ENCODE measurements around the gene PARD3. TPM values are rescaled to one million over a fixed set of nuclear protein-coding genes. Genes with fewer than 3 reads are reported as not detected.
A peak's percentile ranks its signal among the peaks of the same experiment; 100 is the strongest.

The PARD3 gene
- total RNA-seq, 1 donor from 2014 or later = 51.2 TPM

DNA sequence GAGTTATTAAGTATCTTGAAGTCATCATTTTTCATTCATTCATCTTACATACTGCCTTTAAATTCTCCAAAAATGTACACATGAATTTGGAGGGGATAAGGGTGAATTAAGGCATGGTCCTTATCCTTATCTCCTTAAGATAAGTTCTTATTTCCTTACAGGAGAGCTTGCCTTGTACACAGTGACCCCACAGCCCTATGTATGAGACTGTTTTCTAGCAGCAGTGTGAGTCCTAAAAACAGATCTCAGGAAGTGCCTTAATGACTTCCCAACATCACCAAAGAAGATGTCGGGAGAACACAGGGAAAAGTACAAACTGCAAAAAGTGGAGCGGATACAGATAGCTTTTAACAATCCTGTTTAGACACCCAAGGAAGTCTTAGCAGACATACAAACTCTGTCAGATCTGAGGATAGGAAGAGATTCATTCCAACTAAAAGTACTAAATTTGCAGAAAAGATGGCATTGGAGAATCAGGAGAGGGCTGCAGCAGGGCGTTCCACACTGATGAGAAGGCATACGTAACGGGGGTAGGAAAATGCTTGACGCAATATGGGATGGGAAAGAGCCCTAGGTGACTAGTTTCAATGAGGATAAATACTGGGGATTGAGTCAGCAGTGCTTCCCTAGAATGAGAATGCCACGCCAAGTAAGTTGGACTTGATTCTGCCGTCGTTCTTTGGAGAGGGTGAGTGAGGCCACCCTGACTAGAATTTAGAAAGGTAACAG is 570.2 kb downstream of the PARD3 start:
- Mint-ChIP-seq H3K9me3 (no peaks in the 10 kb centered on the region), H3K4me3 (no peak overlapping the region), H3K27ac (ENCODE audit: unreplicated experiment) (no peak overlapping the region), H3K4me1 (peaks cover 13% of the 10 kb centered on the region), H3K36me3 (ENCODE audit: low read depth) (no peaks in the 10 kb centered on the region), H3K27me3 (ENCODE audit: low read depth) (no peaks in the 10 kb centered on the region)
- no peak for DNase-seq (ENCODE audit: low read depth, low spot score)
- no peak for TF ChIP-seq CTCF (conservative IDR thresholded peaks at IDR 0.05)

- Mint-ChIP-seq H3K4me3 (no peak overlapping the region), H3K27ac (ENCODE audit: unreplicated experiment) (peak overlapping the region; percentile 71), H3K4me1 (peaks cover 38% of the 10 kb centered on the region), H3K27me3 (ENCODE audit: low read depth) (no peaks in the 10 kb centered on the region), H3K36me3 (ENCODE audit: low read depth) (no peaks in the 10 kb centered on the region), H3K9me3 (no peaks in the 10 kb centered on the region)
- TF ChIP-seq CTCF (conservative IDR thresholded peaks at IDR 0.05) = no peak
- DNase-seq (ENCODE audit: low read depth, low spot score) = no peak
Measured at GRCh38 chr10:34241226-34242000, 573.7 kb downstream of the PARD3 start.

DNA sequence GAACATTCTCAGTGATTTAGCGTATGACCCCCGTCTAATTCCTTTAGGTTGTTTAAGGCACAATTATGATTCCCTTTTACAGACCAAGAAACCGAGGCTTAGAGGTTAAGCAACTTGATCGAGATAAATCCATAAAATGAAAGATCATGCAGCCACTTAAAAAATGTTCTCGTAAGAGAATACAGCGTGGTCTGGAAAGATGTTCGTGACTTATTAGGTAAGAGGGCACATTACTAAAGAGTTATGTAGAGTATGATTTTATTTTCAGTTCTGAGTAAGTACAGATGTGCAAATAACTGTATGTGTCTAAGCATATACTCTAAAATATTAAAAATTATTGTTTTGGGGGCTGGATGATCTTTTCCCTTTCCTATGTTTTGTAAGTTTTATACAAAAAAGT is 575.1 kb downstream of the PARD3 start:
- no peaks in the 10 kb centered on the region for H3K9me3 Mint-ChIP-seq
- H3K27me3 Mint-ChIP-seq (ENCODE audit: low read depth) = no peaks in the 10 kb centered on the region
- no peak for DNase-seq (ENCODE audit: low read depth, low spot score)
- H3K36me3 Mint-ChIP-seq (ENCODE audit: low read depth) = no peaks in the 10 kb centered on the region
- H3K27ac Mint-ChIP-seq (ENCODE audit: unreplicated experiment) = no peak overlapping the region
- H3K4me1 Mint-ChIP-seq = peaks cover 51% of the 10 kb centered on the region
- H3K4me3 Mint-ChIP-seq = no peak overlapping the region
- no peak for TF ChIP-seq CTCF (conservative IDR thresholded peaks at IDR 0.05)

GRCh38 chr10:34237898-34238455 is 577.1 kb downstream of the PARD3 start:
- Mint-ChIP-seq H3K4me1 (peaks cover 57% of the 10 kb centered on the region), H3K36me3 (ENCODE audit: low read depth) (no peaks in the 10 kb centered on the region), H3K9me3 (no peaks in the 10 kb centered on the region), H3K27me3 (ENCODE audit: low read depth) (no peaks in the 10 kb centered on the region), H3K4me3 (no peak overlapping the region), H3K27ac (ENCODE audit: unreplicated experiment) (no peak overlapping the region)
- TF ChIP-seq CTCF (conservative IDR thresholded peaks at IDR 0.05) = no peak
- DNase-seq (ENCODE audit: low read depth, low spot score) = no peak

GRCh38 chr10:34236931-34237330 is 578.2 kb downstream of the PARD3 start:
- DNase-seq (ENCODE audit: low read depth, low spot score) = no peak
- H3K27me3 Mint-ChIP-seq (ENCODE audit: low read depth) = no peaks in the 10 kb centered on the region
- no peaks in the 10 kb centered on the region for H3K36me3 Mint-ChIP-seq (ENCODE audit: low read depth)
- no peak overlapping the region for H3K27ac Mint-ChIP-seq (ENCODE audit: unreplicated experiment)
- H3K4me3 Mint-ChIP-seq = no peak overlapping the region
- H3K9me3 Mint-ChIP-seq = no peaks in the 10 kb centered on the region
- peaks cover 64% of the 10 kb centered on the region for H3K4me1 Mint-ChIP-seq
- no peak for TF ChIP-seq CTCF (conservative IDR thresholded peaks at IDR 0.05)

All from neural crest cell (in vitro differentiated cells).